8988T (cell line): ENCODE measurements around the gene PDLIM3.
"Not testable (repeated sequence)": the region's sequence is repeated elsewhere in the genome, so short reads cannot be mapped to it uniquely, and the experiment has no call there.

Experiments used
- DNase-seq: peaks from one replicate; pipeline ENCODE4 v3.0.0; 2011

Gene PDLIM3

GRCh38 chr4:185534866-185535611 lies at the start of gene PDLIM3:
Gene PDLIM3 (minus strand): TSS chr4:185535507. CDS start chr4:185535434, 73 bp downstream.
- peak; percentile 70 for DNase-seq

- DNase-seq = no peak
These were observed 48.5 kb upstream of the PDLIM3 start for GRCh38 chr4:185583813-185584212.

GRCh38 chr4:185582651-185583400 lies 47.5 kb upstream of the PDLIM3 start:
- no peak for DNase-seq

GRCh38 chr4:185580699-185581098 lies 45.4 kb upstream of the PDLIM3 start:
- no peak for DNase-seq

GRCh38 chr4:185578284-185578683 lies 43.0 kb upstream of the PDLIM3 start:
- no peak for DNase-seq

- DNase-seq = no peak
These were observed 41.9 kb upstream of the PDLIM3 start for GRCh38 chr4:185576962-185577950.

- DNase-seq = no peak
These were observed 41.1 kb upstream of the PDLIM3 start for GRCh38 chr4:185576314-185576961.

GRCh38 chr4:185573651-185574199 lies 38.4 kb upstream of the PDLIM3 start:
- DNase-seq = peak; percentile 48

GRCh38 chr4:185570727-185571126 lies 35.4 kb upstream of the PDLIM3 start:
- DNase-seq = no peak

- no peak for DNase-seq
These were observed 32.4 kb upstream of the PDLIM3 start for GRCh38 chr4:185567381-185568376.

GRCh38 chr4:185566972-185567371 lies 31.7 kb upstream of the PDLIM3 start:
- DNase-seq = no peak

- no peak for DNase-seq
These were observed 31.1 kb upstream of the PDLIM3 start for GRCh38 chr4:185566425-185566824.

- DNase-seq = no peak
These were observed 30.4 kb upstream of the PDLIM3 start for GRCh38 chr4:185565696-185566095.

- DNase-seq = no peak
These were observed 29.0 kb upstream of the PDLIM3 start for GRCh38 chr4:185564349-185564748.

GRCh38 chr4:185562531-185562930 lies 27.2 kb upstream of the PDLIM3 start:
- no peak for DNase-seq

GRCh38 chr4:185560316-185560715 lies 25.0 kb upstream of the PDLIM3 start:
- DNase-seq = no peak

GRCh38 chr4:185559915-185560281 lies 24.6 kb upstream of the PDLIM3 start:
- DNase-seq = no peak

- DNase-seq = not testable (repeated sequence)
These were observed 24.1 kb upstream of the PDLIM3 start for GRCh38 chr4:185559251-185559914.

- DNase-seq = no peak
These were observed 19.2 kb upstream of the PDLIM3 start for GRCh38 chr4:185554365-185555126.

- no peak for DNase-seq
These were observed 16.9 kb upstream of the PDLIM3 start for GRCh38 chr4:185552254-185552653.
